Stimulated activated CD8-positive, alpha-beta memory T cell treated with anti-CD3 and anti-CD28 coated beads, Interleukin-4, amount 100 ng/mL, for 24 hours (primary cell): ENCODE data around the gene REN.

Experiments
- DNase-seq: peaks from one replicate; pipeline ENCODE4 v3.0.0-alpha.2; 2020; ENCODE audit warnings: low read depth

Gene REN

DNA sequence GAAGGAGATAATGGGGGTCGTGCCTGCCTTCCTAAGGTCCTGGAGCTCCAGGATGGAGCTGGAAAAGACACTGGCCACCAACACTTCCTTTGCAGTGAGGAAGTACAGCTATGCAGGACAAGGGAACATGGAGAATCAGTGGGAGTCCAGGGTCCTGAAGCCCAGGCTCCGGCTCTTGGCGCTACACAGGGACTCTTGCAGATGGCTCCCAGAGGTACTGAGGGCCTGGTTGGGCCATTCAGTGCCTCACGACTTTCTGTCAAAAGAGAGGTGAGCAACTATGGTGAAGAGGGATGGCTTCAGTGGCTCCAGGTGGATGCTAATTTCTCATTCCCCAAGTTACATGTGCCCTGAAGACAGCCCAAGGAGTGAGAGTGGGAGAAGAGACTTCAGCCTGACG is 12.5 kb downstream of the REN start:
- DNase-seq: no peak

DNA sequence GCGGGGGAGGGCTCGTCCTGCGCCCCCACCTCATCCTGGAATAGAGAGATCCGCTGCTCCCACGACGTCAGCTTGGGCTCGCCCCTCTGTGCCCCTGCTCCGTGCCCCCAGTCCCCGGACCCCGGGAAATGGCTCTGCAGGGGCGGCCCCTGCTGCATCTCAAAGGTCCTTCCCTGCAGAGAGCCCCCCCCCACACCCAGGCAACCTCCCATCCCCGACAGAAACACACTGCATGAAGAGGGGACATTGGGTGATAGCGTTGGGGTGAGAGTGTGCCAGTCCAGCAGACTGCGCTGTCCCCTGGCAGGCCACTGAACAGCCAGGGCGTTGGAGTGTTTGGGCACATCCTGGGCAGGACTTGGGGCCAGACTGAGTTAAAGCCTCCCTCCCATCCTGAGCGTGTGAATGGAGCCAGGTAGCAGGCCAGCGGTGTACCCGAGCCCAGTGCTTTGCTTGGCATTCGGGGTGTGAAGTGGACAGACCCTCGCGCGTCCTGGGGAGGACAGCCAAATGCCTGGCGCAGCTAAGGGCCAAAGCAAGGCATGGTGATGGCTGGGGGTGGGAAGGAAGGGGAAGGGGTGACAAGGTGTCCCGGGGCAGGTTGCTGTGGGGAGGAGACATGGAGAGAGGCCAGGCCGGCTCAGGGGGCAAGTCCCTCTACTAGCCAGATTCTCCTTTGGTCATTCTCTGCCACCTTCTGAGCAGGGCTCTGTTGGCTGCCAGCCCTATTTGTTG is 13.7 kb downstream of the REN start:
- DNase-seq: no peak

DNA sequence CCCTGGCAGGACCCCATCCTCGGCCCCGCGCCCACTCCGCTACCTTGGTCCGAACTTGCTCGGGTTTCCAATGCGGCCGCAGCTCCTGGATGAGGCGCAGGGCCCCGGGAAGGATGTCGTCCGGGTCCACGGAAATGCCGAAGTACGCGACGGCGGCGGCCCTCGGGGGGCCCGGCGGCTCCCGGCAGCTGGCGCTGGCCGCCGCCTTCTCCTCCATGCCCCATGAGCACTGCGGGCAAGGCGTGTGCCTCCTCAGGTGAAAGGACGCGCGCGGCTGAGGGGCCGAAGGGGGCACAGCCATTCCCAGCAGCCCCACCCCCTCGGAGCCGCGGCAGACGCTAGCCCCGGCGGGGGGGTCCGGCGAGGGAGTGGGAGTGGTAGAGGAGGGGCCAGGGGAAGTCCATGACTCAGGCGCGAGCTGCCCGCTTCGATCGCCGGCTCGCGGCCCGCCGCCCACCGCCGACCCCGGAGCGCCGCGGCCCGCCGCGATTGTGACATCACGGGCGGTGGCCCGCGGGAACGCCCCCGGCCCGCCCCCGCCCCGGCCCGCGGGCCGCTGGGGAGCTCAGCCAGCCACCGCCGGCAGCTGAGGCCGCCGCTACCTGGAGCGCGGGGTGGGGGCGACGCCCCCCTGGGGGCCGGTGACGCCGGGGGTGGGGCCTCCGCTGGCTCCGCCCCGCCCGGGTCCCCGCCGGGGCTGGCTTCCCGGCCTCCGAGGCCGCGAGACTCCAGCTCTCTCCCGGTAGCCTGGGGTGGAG is 14.4 kb downstream of the REN start, which contains the start of gene ETNK2:
Gene ETNK2, minus strand, starts transcription at position 493 of the 758 bp plus-strand sequence. Its CDS starts 192 bp downstream, at position 301.
- peak; percentile 27 for DNase-seq

DNA sequence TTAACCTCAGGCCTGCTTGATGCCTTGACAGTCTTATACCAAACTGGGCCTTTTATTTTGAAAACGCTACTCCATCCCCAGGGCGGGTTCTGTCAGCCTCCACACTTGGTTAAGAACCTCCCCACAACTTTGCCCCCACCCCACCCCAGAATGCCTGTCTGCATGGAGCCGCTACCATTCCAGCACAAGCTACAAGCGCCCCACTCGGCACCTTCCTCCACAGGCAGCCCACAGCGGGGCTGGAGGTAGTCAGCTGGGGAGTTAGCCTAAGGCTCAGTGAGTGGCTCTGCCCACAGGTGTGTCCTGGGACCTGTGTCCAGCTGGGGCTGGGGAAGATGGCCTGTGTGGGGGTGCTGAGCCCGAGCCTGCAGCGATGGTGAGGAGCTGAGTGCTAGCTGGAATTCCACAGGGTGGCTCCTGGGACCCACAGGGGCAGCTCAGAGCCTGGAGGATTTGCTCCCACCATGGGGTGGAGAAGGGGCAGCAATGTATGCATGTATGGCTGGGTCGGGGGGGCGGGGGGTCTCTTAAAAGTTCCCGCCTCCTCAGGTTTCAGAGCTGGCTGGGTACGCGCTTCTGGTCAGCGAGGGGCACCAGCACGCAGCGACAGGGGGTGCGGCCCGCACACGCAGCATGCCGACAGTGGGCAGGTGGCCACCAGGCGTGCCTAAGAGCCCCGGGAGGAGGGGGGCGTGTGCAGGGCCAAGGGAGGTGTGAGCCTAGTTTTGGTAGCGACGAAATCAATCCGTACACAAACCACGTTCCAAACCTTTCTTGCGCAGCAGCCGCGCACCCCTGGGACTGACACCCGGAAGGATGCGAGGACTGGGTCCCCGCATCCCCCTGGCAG is 15.2 kb downstream of the REN start:
- no peak for DNase-seq

DNA sequence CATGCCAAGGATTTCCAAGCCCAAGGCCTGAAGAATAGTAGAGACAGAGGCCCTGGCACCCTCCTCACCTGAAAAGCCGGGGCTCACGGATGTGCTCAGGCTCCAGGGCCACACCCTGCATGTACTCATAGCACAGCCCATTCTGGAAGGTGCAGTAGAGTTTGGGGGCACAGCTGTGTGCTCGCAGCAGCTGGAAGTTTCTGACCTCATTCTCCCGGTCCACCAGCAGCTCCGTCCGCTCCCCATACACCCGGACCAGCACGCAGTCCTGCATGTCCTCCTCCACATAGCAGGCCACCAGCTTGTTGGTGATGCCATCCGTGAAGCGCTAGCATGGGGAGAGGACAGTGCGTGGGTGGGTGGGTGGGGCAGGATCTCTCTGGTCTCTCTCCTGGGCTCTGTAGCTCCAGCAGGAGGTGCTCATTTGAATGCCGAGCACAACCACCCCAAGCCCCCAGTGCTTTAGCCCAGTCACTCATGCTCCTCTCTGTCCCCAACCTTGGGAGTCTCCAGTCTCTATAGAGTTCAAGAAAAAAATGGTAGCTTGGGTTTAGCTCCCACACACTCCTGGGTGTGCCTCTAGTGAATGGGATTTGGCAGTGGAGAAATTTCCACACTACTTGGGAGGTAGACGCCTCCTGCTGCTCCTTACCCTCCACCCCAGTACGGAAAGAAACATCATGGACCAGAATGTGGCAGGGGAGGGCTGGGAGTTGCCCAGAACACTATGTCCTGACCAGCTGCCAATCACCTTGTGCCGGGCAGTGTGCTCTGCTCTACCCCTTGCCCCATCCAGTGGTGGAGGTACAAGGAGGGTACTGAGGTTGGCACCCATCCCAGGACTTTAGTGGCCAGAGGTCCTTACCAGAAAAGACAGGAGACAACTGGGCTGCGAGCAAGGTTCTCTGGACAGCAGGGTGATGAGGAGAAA is 16.2 kb downstream of the REN start:
- DNase-seq: no peak

DNA sequence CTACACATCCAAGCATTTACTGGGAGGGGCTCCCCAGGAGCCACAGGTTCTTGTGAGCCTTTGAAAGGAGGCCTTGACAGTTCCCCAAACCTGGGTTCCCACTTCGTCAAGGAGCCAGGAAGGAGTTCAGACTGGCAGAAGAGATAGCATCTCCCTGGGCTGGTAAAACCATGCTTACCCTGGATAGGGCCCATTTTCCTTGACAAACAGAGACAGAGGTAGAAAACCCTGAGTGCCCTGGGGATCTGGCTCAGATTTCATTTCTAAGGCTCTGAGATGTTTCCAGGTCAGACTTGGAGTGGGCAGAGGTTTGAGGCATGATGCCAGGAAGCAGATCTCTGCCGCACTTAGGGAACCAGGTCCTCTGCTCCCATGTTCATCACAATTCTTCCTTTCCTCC is 17.0 kb downstream of the REN start:
- no peak for DNase-seq

DNA sequence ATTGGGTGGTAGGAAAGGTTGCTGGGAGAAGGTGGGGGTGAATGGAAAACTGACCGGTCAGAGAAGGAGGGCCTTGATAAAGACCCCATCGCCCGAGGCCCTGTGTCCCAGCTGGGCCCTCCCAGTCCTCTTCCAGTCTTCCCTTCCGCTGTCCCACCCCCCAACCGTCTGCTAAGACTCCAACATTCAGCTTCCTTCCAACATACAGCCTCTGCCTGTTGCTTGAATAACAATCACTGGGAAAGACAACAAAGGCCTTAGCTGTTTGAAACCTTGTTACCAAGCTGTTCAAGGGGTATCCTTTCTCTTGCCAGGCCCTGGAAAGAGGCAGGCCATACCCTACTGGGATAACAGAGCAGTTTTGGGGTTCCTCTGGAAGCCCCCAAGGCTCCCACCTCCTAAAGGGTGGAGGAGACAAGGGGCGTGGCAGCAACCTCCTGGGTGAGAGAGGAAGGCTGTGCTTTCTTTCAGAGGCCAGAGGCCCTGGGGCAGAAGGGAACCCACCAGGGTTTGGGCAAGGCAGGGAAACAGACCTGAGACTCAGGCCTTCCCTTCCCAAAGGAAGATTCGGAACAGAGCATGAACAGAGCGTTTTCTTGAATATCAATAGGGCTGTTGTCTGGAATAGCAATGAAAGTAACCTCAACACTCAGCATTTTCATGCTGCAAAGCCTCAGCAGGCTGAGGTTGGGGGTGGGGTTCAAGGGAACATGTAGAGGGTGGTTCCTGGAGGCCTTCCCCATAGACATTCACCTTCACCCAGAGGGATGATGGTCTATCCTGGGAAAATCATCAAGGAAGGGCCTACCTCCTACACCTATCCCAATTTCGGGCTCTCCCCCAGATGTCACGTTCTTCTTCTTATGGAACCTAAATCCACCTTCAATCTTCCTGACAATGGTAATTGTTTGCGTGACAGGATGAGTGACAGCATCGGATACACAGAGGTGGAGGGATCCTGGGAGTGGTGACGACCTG is 18.4 kb downstream of the REN start:
- no peak for DNase-seq

DNA sequence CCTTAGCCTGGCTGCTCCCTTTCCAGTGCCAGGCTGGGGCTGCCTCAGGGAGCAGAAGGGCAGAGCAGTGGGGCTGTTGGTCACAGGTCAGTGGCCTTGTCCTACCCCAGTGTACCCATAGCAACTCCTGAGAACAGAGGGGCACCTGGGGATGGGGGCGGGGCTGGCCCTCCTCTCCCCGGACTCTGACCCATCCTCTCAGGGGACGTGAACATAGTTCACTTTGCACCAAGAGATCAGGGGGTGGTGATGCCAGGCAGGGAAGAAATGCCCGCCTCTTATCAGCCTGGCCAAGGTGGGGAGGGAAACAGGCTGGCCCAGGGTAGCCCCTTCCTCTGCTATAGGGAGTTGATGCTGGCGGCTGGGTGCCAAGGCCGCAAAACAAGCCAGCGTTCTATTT is 19.2 kb downstream of the REN start:
- DNase-seq: no peak

DNA sequence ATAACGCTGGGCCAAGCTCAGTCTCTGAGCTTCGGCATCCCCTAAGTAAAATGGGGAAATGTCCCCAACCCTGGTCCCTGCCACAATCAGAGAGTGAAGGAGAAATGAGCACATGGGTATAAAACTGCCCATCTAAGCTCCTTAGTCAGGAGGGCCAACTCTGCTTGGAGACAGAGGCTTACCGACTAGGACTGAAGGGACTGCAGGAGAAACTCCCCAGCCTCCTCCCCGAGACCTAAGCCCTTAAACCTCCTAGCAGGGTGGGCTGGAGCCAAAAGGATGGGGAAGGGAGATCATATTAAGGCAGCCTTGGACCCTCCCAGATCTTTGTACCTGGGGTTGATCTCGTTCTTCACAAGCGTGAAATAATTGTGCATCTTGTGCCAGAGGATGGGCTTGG is 19.8 kb downstream of the REN start:
- DNase-seq: no peak

DNA sequence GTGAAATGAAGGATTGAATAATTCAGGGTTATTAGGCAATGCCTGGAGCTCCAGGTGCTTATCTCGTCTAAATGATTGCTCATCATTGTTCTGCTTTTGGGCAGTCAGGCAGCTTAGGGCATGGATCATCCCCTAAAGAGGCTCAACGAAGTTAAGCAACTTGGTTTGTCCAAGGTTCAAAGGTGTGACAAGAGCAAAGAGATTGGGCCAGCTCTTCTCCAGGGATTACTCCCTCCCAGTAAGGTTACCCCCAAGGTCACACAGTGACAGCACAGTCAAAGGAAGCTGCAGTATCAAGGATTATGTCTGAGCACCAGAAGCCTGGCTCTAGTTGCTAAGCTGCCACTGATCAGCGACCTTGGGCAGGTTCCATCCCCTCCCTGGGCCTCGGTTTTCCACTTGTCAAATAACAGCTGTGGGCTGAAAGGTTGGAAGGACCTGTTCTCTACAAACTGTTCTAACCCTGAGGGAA is 21.1 kb downstream of the REN start:
- no peak for DNase-seq

DNA sequence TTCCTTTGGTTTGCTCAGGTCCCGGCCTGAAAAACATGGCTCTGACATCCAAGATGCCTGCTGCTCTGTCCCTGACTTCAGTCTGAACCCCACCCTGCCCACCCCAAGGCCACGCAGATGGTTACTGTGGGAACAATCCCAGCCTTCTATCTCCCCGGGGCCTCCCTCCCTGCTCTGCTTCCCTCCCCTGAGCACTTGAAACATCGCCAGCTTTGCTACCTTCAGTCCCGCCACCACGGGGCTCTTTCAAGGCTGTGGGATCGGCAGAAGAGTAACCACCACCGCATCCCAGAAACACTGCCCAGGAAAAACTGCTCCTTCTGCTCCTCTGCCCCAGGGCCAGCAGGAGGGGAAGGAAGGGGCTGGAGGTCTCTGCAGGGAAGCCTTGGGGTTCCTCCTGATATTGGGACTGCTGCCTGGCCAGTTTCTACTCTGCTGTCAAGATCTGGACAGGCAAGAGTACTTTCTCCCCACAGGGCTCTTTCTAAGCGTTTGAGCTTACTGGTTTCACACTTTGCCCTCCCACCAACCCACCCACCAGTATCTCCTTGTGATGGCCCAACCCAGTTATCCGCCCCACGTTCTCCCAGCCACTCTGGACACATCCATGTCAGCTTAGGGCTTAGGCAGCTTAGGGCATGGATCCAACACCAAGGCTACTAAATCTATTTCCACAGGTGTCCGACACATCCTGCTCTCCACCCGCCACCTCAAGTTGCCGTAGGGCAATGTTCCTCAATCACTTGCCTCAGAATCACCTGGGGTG is 22.7 kb downstream of the REN start:
- DNase-seq: no peak

DNA sequence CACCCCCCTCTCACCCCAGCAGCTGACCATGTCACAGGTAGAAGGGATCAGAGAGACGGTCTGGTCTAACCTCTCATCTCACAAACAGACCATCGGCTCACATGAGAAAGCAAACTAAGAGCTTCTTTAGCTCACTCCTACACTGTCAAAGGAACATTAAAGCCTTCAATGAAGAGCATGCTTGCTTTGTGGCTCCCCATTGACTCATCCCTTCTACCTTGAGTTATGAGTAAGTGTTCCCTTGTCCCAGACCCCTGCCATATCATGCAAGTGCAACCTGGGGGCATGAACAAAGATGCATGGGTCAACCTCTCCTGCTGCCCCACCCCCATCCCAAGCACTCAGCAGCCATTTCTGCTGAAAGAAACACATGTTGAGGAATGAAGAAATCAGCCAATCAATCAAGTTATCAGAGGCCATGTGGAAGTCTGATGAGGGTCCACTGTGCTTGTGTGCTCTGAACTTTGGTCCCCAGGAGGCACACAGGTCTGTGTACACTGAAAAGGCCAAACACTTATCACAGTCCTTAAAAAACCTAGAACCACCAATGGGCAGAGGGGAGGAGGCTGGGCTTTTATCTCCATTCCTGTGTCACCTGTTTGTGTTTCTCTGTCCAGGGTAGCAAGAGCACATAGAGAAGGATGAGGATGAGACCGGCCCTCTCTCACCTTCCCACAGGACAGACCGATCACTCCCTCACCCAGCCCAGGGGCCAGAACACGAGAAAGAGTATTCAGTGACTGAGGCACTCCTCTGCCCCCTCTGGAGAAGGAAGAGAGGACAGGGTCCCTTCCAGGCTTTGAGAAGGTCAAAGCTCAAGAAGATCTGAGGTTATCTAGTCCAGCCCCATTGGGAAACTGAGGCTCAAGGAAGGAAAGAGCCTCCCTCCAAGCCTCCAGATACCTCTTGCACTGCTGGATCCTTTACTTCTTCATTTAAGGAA is 23.8 kb downstream of the REN start:
- DNase-seq: no peak

DNA sequence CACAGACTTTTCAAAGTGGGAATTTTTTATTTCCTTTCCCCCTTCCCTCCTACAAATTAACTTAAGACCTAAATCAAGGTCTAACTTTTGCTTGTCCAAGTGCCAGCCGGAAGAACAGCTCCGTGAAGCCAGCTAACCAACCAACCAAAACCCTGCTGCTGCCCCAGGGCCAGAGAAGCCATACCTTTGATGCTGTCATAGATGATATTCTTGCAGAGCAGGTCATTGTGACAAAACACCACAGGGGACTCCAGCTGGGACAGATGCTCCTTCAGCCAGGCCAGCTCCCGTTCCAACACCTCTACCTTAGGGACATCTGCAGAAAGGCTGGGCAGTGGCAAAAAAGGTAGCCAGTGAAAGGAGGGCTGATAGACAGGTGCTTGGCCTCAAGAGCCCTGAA is 25.0 kb downstream of the REN start:
- DNase-seq: no peak

DNA sequence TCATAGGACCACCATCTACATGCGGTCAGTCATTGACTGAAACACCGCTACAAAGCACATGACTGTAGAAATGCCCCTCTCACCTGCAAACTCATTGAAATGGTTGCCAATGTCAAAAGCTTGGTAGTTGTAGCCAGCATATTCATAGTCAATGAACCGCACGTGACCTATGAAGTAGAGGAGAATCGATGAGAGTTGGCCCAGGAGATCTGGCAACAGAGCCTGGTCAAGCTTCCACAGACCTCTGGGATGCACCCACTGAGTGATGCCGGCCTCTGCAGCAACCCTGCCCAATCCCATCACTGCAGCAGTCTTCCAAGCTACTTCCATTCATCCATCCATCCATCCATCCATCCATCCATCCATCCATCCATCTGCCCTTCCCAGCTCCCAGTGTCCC is 26.2 kb downstream of the REN start:
- DNase-seq: no peak

DNA sequence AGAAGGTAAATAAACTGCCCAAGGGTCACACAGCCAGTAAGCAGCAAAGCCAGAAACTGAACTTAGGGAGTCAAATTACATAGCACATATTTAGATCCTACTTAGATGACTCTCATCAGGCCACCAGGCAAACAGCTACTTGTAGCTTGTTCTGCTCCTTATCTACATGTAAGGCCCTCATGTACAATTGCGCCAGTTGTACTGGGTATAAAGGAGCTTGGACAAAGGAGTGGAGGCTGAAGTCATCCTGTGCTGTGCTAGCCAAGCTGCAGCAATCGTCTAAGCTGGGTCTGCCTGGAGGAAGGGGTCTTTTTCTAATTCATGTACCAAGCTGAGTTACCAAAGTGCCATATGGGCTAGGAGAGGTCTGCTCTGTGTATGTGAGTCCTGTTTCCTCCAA is 27.0 kb downstream of the REN start:
- no peak for DNase-seq

DNA sequence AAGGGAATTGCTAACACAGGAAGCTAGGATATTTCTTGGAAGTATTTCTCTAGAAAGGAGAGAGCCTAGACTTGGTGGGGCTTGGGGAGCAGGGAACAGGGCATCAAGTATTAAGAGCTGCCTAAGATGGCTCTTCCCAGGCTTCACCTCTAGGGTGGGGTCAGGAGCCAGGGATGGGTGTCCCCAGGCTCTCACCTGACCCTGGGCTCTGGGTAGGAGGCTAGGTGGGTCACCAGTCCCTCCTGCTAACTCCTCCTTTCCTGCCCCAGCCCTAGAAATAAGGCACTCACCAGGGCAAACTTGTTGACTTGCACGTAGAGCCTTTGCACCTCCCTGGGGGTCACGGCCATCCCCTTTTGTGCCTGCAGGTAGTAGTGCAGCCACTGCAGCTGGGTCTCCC is 29.3 kb downstream of the REN start:
- no peak for DNase-seq

DNA sequence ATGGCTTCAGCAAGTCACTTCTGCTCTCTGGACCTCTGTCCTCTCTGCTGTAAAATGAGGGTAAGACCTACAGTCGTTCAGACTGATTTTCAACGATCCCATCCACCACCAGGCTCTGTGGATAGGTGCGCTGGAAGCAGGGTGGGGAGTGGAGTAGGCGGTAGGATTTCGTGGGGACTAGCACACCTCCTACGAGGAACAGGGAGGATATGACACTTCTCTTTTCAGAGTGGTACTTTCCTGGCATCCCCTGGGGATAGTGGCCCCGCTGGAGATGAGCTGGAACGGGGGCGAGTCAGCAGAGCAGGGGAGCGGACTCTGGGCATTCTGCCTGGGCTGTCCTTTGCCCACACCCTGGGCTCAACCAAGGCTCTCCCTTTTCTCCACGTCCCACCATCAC is 32.0 kb downstream of the REN start:
- DNase-seq: no peak

DNA sequence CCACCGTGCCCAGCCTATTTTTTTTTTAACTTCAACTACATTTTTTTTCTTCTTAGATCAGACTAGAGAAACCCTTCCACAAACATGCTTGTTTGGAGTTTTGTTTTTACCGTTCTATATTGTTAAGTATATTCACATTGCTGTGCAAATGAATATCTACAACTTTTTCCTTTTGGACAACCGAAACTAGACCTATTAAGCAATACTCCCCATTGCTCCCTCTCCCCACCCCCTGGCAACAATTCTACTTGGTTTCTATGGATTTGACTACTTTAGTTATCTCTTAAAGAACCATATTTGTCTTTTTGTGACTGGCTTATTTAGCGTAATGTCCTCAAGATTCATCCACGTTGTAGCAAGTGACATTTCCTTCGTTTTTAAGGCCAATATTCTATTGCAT is 33.4 kb downstream of the REN start:
- no peak for DNase-seq
